Naive thymus-derived CD4-positive, alpha-beta T cell (primary cell): ENCODE results near the gene PSTPIP1. TPM values are rescaled to one million over a fixed set of nuclear protein-coding genes. Genes with fewer than 3 reads are reported as not detected.
A peak's percentile ranks its signal among the peaks of the same experiment; 100 is the strongest.

Experiments
- ATAC-seq: fragments of 150-1000 bp; cut with Tn5 transposase; 2 replicates; pipeline ENCODE4 v1.10.0; 2021; ENCODE audit warnings: mild to moderate bottlenecking, moderate library complexity
- CTCF ChIA-PET: fragments of 350-600 bp; sonication (Branson Sonifier 250); formaldehyde crosslinking; loops from one replicate; lab custom pipeline; 2021; ENCODE audit warnings: antibody characterized with exemption; lab: Charles Lee
- POLR2A ChIA-PET: fragments of 350-600 bp; sonication (Branson Sonifier 250); formaldehyde crosslinking; loops from one replicate; lab custom pipeline; 2021; ENCODE audit warnings: antibody characterized with exemption, inconsistent platforms; lab: Charles Lee
- DNase-seq, 9 donors: peaks; one replicate each; pipeline versions ENCODE4 v3.0.0 to v3.0.0-alpha.2; 2020 to 2022; ENCODE audit warnings: mixed read lengths in 1 of 9
- H3K27ac ChIP-seq: one replicate; pipeline ENCODE4 v1.7.0; 2013; ENCODE audit warnings: mild to moderate bottlenecking, low read depth, low read length, moderate library complexity
- H3K27me3 ChIP-seq, 2 donors: one replicate each; pipeline ENCODE4 v1.7.0; 2013; ENCODE audit warnings: low read length in 2 of 2, mild to moderate bottlenecking in 2 of 2, moderate library complexity in 2 of 2; ENCODE audit not compliant: control insufficient read depth in 2 of 2, insufficient read depth in 2 of 2
- H3K36me3 ChIP-seq, 3 experiments: 1 replicate in 2 of 3; 2 replicates in 1 of 3; pipeline ENCODE4 v1.7.0; 2013; ENCODE audit warnings: low read length in 3 of 3, mild to moderate bottlenecking in 3 of 3, moderate library complexity in 1 of 3; ENCODE audit not compliant: insufficient read depth in 3 of 3, control insufficient read depth in 2 of 3
- H3K4me1 ChIP-seq, 2 donors: one replicate each; pipeline ENCODE4 v1.7.0; 2013; ENCODE audit warnings: low read length in 2 of 2, mild to moderate bottlenecking in 2 of 2, moderate library complexity in 1 of 2; ENCODE audit not compliant: control insufficient read depth in 2 of 2, insufficient read depth in 2 of 2
- H3K4me3 ChIP-seq: 2 replicates; pipeline ENCODE4 v1.7.0; 2013; ENCODE audit warnings: mild to moderate bottlenecking, low read length
- H3K9me3 ChIP-seq, 3 experiments: 1 replicate in 2 of 3; 2 replicates in 1 of 3; pipeline ENCODE4 v1.7.0; 2013; ENCODE audit warnings: low read length in 3 of 3; ENCODE audit not compliant: control insufficient read depth in 2 of 3
- H3K27ac Mint-ChIP-seq, 9 donors: one replicate each; pipeline ENCODE4 v1.8.0; 2020 to 2022; ENCODE audit warnings: mixed read lengths in 9 of 9, mild to moderate bottlenecking in 8 of 9, moderate library complexity in 5 of 9, inconsistent platforms in 2 of 9
- H3K27me3 Mint-ChIP-seq, 5 donors: one replicate each; pipeline ENCODE4 v1.8.0; 2021 to 2022; ENCODE audit warnings: mixed read lengths in 5 of 5, mild to moderate bottlenecking in 1 of 5
- H3K36me3 Mint-ChIP-seq, 5 donors: one replicate each; pipeline ENCODE4 v1.8.0; 2020 to 2022; ENCODE audit warnings: mixed read lengths in 5 of 5, mild to moderate bottlenecking in 3 of 5, inconsistent platforms in 1 of 5
- H3K4me1 Mint-ChIP-seq, 7 donors: one replicate each; pipeline ENCODE4 v1.8.0; 2020 to 2022; ENCODE audit warnings: mixed read lengths in 7 of 7, mild to moderate bottlenecking in 3 of 7, inconsistent platforms in 1 of 7
- H3K4me3 Mint-ChIP-seq, 10 donors: one replicate each; pipeline ENCODE4 v1.8.0; 2020 to 2022; ENCODE audit warnings: mild to moderate bottlenecking in 10 of 10, mixed read lengths in 10 of 10, moderate library complexity in 6 of 10, inconsistent platforms in 2 of 10
- H3K9me3 Mint-ChIP-seq, 11 donors: one replicate each; pipeline ENCODE4 v1.8.0; 2020 to 2022; ENCODE audit warnings: mixed read lengths in 11 of 11, mild to moderate bottlenecking in 4 of 11, inconsistent platforms in 1 of 11, moderate library complexity in 1 of 11
- intact Hi-C, 2 donors: fragments of 100-400 bp; cut with micrococcal nuclease; formaldehyde crosslinking; loops; one replicate each; pipeline ENCODE4 v1.15.1; 2023
- polyA plus RNA-seq, 2 donors: library from polyadenylated mRNA; unstranded; fragments of 300-500 nt; fragmentation: Illumina TruSeq; gene quantifications; one replicate each; pipeline ENCODE4 v1.2.3, GENCODE V29; 2021
- total RNA-seq, 6 experiments: library from RNA in 5 of 6; stranded (reverse) in 5 of 6; gene quantifications; 1 replicate in 5 of 6; 2 replicates in 1 of 6; pipeline ENCODE4 v1.2.3 and lab custom pipeline; 2021 to 2026

Gene PSTPIP1
- total and polyA plus RNA-seq, 7 experiments from 2014 or later = 29.1 to 182 (median 145) TPM

DNA sequence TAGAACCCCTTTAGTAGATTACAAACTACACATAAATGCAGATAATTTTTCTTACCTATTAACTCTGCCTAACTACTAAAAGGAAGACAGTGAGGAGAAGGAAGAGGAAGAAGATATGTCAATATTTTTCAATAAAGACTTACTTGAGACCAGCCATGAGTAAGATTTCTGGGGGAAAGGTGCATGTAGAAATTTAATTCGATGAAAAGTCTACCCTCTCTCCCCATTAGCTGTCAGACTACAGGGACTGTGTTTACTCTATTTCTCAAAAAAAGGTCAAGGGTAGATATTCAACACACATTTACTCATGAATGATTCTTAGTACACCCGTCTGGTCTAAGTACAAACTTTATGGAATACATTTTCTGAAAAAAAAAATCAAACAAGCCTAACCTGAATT is 69.1 kb downstream of the PSTPIP1 start:
- DNase-seq (no peak), ATAC-seq (no peak)
- Histone ChIP-seq H3K27me3 (no peaks in the 10 kb centered on the region), H3K27ac (no peak overlapping the region), H3K36me3 (no peaks in the 10 kb centered on the region), H3K4me3 (no peak overlapping the region), H3K4me1 (peaks cover 0 to 3% of the 10 kb centered on the region in 2 donors), H3K9me3 (no peaks in the 10 kb centered on the region)
- intact Hi-C loops = no loop called here
- H3K27ac Mint-ChIP-seq = no peak overlapping the region
- no peak overlapping the region for H3K4me3 Mint-ChIP-seq
- peaks cover 0 to 3% (median 0%) of the 10 kb centered on the region in 5 donors for H3K36me3 Mint-ChIP-seq
- H3K9me3 Mint-ChIP-seq = peaks cover 0 to 2% (median 0%) of the 10 kb centered on the region in 11 donors
- POLR2A ChIA-PET = no interaction called here
- H3K27me3 Mint-ChIP-seq = peaks cover 0 to 2% (median 0%) of the 10 kb centered on the region in 5 donors
- peaks cover 8 to 58% (median 31%) of the 10 kb centered on the region in 7 donors for H3K4me1 Mint-ChIP-seq
- CTCF ChIA-PET = no interaction called here

DNA sequence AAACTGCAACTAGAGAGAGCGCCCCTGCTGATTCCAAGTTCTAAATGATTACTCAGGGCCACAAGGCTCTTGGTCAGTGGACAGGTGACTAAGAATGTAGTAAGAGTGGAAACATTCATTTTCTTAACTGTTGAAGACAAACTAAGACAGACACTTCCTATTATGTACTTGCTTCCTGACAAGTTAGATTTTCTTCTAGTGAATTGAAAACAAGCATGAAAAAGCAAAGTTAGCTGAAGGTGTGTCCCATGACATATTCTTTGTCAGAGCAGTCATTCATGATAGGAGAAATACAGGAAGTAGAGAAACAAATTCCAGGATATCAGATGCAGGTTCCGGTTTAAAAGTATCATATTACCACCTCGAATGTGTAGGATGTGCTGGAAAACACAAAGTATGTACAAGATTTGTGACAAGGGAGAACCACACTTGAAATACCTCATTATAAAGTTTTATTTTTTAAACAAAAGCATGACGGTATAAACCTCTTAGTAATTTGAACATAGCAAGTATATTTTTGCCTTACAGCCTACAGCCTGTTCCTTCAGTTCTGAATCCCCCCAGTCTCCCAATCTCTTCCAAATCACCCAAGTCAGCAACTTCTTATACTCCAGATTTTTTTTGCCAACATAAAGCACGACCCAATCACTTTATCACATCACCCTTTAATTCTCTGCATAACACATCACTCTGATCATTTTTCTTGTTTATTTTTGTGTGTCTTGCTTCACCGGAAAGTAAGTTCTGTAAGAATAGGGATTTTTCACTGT is 69.8 kb downstream of the PSTPIP1 start:
- Mint-ChIP-seq H3K4me1 (peaks cover 11 to 59% (median 32%) of the 10 kb centered on the region in 7 donors), H3K27me3 (peaks cover 0 to 6% (median 0%) of the 10 kb centered on the region in 5 donors), H3K36me3 (peaks cover 0 to 3% (median 0%) of the 10 kb centered on the region in 5 donors), H3K27ac (peak overlapping the region in 1 of 9 donors; percentile 5), H3K4me3 (no peak overlapping the region), H3K9me3 (peaks cover 0 to 2% (median 0%) of the 10 kb centered on the region in 11 donors)
- intact Hi-C loops = no loop called here
- H3K27ac ChIP-seq = no peak overlapping the region
- peaks cover 0 to 5% of the 10 kb centered on the region in 2 donors for H3K4me1 ChIP-seq
- ATAC-seq (peak; percentile 22), DNase-seq (no peak)
- no peaks in the 10 kb centered on the region for H3K9me3 ChIP-seq
- H3K4me3 ChIP-seq = no peak overlapping the region
- ChIA-PET POLR2A (no interaction called here), CTCF (no interaction called here)
- H3K36me3 ChIP-seq = no peaks in the 10 kb centered on the region
- H3K27me3 ChIP-seq = no peaks in the 10 kb centered on the region

DNA sequence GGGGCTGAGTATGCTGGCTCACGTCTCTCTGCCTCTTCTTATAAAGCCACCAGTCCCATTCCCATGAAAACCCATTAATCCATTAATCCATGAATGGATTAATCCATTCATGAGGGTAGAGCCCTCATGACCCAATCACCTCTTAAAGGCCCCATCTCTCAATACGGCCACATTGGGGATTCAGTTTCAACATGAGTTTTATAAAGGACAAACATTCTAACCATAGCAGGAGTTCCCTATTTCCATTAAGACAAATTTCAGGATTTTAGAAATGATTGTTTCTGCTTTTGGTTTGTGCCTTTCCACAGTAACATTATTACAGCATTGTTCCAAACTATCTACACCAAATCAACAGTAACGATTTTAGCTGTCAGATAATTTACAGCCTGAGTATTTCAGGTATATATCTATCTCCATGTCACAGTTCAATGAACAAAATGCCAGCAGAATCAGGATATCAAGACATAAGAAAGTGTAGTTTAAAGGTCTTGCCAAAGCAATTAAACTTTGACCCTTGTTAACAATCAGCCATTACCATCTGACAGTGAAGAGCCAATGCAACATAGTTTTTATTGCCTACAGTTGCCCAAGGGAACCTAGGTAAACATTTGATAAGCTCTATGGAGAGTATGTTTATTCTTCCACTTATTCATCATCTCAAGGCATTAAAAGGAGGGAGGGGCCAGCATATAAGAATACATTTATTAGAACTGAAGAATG is 72.2 kb downstream of the PSTPIP1 start:
- Histone ChIP-seq H3K9me3 (no peaks in the 10 kb centered on the region), H3K4me3 (no peak overlapping the region), H3K27me3 (no peaks in the 10 kb centered on the region), H3K4me1 (peaks cover 5 to 14% of the 10 kb centered on the region in 2 donors), H3K36me3 (peaks cover 0 to 3% (median 0%) of the 10 kb centered on the region in 3 experiments), H3K27ac (no peak overlapping the region)
- POLR2A ChIA-PET = no interaction called here
- no peak for DNase-seq
- no peak overlapping the region for H3K4me3 Mint-ChIP-seq
- no peak for ATAC-seq
- H3K27ac Mint-ChIP-seq = no peak overlapping the region
- peaks cover 7 to 54% (median 37%) of the 10 kb centered on the region in 7 donors for H3K4me1 Mint-ChIP-seq
- peaks cover 0 to 2% (median 0%) of the 10 kb centered on the region in 11 donors for H3K9me3 Mint-ChIP-seq
- peaks cover 0 to 8% (median 0%) of the 10 kb centered on the region in 5 donors for H3K27me3 Mint-ChIP-seq
- CTCF ChIA-PET = no interaction called here
- peaks cover 0 to 3% (median 0%) of the 10 kb centered on the region in 5 donors for H3K36me3 Mint-ChIP-seq
- intact Hi-C loops = no loop called here

DNA sequence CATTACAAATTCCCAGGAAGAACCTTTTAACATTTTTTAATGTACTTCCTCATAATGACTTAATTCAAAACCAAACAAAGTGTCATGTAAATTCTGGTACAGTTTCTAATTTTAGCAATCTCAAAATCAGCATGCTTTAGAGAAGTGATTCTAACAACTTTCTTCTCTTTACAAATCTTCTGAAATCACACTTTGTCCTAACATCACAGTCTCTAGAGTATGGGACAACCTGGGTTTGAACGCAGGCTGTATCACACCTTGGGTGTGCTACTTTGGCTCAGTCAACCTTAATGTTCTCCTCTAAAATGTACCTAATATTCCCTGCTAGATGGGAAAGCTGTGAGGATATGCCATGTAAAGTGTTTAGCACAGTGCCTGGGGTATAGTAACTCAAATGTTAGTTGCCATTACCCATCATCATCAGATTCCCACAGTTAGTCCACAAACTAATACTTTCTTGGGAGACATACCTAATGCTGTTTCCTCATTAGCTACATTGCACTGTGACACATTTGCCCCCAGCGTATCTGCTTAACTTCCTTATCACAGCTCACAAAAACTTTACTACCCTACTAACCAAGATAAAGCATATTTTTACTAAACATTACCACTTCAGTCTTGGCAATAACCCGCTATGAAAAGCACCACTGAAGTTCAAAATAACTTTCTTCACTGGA is 72.9 kb downstream of the PSTPIP1 start:
- intact Hi-C loops = no loop called here
- Mint-ChIP-seq H3K27ac (peak overlapping the region in 1 of 9 donors; percentile 43), H3K4me1 (peaks cover 7 to 53% (median 38%) of the 10 kb centered on the region in 7 donors), H3K36me3 (peaks cover 0 to 3% (median 0%) of the 10 kb centered on the region in 5 donors), H3K27me3 (peaks cover 0 to 8% (median 0%) of the 10 kb centered on the region in 5 donors), H3K4me3 (no peak overlapping the region), H3K9me3 (peaks cover 0 to 2% (median 0%) of the 10 kb centered on the region in 11 donors)
- Histone ChIP-seq H3K27ac (no peak overlapping the region), H3K27me3 (no peaks in the 10 kb centered on the region), H3K4me3 (no peak overlapping the region), H3K36me3 (peaks cover 0 to 3% (median 0%) of the 10 kb centered on the region in 3 experiments), H3K9me3 (no peaks in the 10 kb centered on the region), H3K4me1 (peaks cover 5 to 14% of the 10 kb centered on the region in 2 donors)
- no peak for ATAC-seq
- CTCF ChIA-PET = no interaction called here
- POLR2A ChIA-PET = no interaction called here
- no peak for DNase-seq

DNA sequence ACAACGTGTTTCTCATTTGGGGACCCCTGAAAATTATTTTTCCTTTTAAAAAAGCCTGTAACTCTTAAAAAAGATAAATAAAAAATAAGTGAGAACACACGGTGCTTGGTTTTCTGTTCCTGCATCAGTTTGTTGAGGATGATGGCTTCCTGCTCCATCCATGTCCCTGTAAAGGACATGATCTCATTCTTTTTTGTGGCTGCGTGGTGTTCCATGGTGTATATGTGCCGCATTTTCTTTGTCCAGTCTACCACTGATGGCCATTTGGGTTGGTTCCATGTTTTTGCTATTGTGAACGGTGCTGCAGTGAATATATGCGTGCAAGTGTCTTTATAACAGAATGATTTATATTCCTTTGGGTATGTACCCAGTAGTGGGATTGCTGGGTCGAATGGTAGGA is 73.7 kb downstream of the PSTPIP1 start:
- Histone ChIP-seq H3K27me3 (no peaks in the 10 kb centered on the region), H3K9me3 (no peaks in the 10 kb centered on the region), H3K27ac (no peak overlapping the region), H3K4me3 (no peak overlapping the region), H3K36me3 (peaks cover 0 to 3% (median 0%) of the 10 kb centered on the region in 3 experiments), H3K4me1 (peaks cover 5 to 14% of the 10 kb centered on the region in 2 donors)
- ATAC-seq (no peak), DNase-seq (no peak)
- H3K9me3 Mint-ChIP-seq = peaks cover 0 to 2% (median 0%) of the 10 kb centered on the region in 11 donors
- ChIA-PET POLR2A (no interaction called here), CTCF (no interaction called here)
- H3K4me3 Mint-ChIP-seq = peak overlapping the region in 1 of 10 donors; percentile 15
- H3K36me3 Mint-ChIP-seq = peaks cover 0 to 3% (median 0%) of the 10 kb centered on the region in 5 donors
- H3K4me1 Mint-ChIP-seq = peaks cover 7 to 53% (median 38%) of the 10 kb centered on the region in 7 donors
- intact Hi-C loops = no loop called here
- no peak overlapping the region for H3K27ac Mint-ChIP-seq
- H3K27me3 Mint-ChIP-seq = peaks cover 0 to 8% (median 0%) of the 10 kb centered on the region in 5 donors

DNA sequence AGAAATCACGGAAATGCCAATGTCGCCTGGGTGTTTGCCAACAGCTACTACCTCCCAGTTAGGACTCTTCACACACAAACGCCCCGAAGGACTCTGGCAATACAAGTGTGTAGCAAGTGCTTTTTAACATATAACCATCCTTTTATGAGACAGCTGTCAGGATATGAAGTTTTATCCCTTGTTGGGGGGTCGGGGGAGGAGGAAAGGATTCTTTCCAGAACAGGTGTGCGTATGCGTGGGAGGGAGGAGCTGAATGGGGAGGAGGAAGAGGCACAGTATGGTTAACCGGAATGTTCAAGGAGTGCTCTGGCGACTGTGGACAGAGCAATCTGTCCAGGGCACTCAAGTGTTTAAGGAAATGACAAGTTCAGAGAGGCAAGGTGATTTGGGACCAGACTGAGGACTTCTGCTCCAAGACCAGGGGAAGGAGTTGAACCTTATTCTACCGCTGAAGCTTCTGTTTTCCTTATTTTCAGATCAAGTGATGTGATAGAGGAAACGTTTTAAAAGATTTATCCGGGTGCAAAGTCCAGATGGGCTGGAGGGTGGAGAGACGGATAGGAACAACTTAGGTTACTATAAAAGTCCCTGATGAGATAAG is 74.7 kb downstream of the PSTPIP1 start:
- intact Hi-C loops = loop anchor here (2.0 to 5.0 kb wide), 4 partner anchors 47 to 165 kb away; partner anchors contain the start of genes PSTPIP1 (in 1 of the 2) and SCAPER (in 1 of the 2)
- Histone ChIP-seq H3K4me1 (peaks cover 5 to 14% of the 10 kb centered on the region in 2 donors), H3K4me3 (peak overlapping the region; percentile 44), H3K27ac (no peak overlapping the region), H3K36me3 (peaks cover 0 to 3% (median 0%) of the 10 kb centered on the region in 3 experiments), H3K27me3 (peaks cover 0 to 2% of the 10 kb centered on the region in 2 donors), H3K9me3 (no peaks in the 10 kb centered on the region)
- peak overlapping the region; percentile 63 to 90 (median 84) for H3K4me3 Mint-ChIP-seq
- CTCF ChIA-PET = no interaction called here
- H3K9me3 Mint-ChIP-seq = peaks cover 0 to 2% (median 0%) of the 10 kb centered on the region in 11 donors
- DNase-seq = no peak
- H3K36me3 Mint-ChIP-seq = peaks cover 0 to 2% (median 0%) of the 10 kb centered on the region in 5 donors
- peaks cover 7 to 51% (median 33%) of the 10 kb centered on the region in 7 donors for H3K4me1 Mint-ChIP-seq
- peak overlapping the region; percentile 21 to 89 (median 60) for H3K27ac Mint-ChIP-seq
- POLR2A ChIA-PET = no interaction called here
- H3K27me3 Mint-ChIP-seq = peaks cover 0 to 14% (median 0%) of the 10 kb centered on the region in 5 donors
- ATAC-seq = no peak
